Mesothelial cell of epicardium (in vitro differentiated cells): ENCODE data around the gene EPHA6. TPM values are rescaled to one million over a fixed set of nuclear protein-coding genes. Genes with fewer than 3 reads are reported as not detected.

Experiments
- DNase-seq, 2 experiments: peaks; one replicate each; pipeline ENCODE4 v3.0.0; 2021; ENCODE audit warnings: low spot score in 2 of 2; ENCODE audit not compliant: unreplicated experiment in 2 of 2
- H3K27ac Mint-ChIP-seq: 2 replicates; pipeline ENCODE4 v1.8.0; 2021; ENCODE audit warnings: mixed read lengths
- H3K27me3 Mint-ChIP-seq: 2 replicates; pipeline ENCODE4 v1.8.0; 2021; ENCODE audit warnings: low read depth, mixed read lengths
- H3K36me3 Mint-ChIP-seq: 2 replicates; pipeline ENCODE4 v1.8.0; 2021; ENCODE audit warnings: mixed read lengths
- H3K4me1 Mint-ChIP-seq: 2 replicates; pipeline ENCODE4 v1.8.0; 2021; ENCODE audit warnings: mixed read lengths
- H3K4me3 Mint-ChIP-seq: 2 replicates; pipeline ENCODE4 v1.8.0; 2021; ENCODE audit warnings: mild to moderate bottlenecking, moderate library complexity, mixed read lengths
- H3K9me3 Mint-ChIP-seq: 2 replicates; pipeline ENCODE4 v1.8.0; 2021; ENCODE audit warnings: mixed read lengths
- total RNA-seq: library from RNA; stranded (reverse); gene quantifications from 3 replicates; pipeline ENCODE4 v1.2.1, GENCODE V29; 2021
- TF ChIP-seq, protein P1 (sequence below): fragments of 200-600 bp; sonication (generic); IDR thresholded peaks from one replicate; pipeline ENCODE4 v1.5.0; 2021; ENCODE audit warnings: antibody characterized with exemption; ENCODE audit not compliant: unreplicated experiment

Gene EPHA6
- total RNA-seq, 1 donor from 2014 or later = 43.3 TPM

DNA sequence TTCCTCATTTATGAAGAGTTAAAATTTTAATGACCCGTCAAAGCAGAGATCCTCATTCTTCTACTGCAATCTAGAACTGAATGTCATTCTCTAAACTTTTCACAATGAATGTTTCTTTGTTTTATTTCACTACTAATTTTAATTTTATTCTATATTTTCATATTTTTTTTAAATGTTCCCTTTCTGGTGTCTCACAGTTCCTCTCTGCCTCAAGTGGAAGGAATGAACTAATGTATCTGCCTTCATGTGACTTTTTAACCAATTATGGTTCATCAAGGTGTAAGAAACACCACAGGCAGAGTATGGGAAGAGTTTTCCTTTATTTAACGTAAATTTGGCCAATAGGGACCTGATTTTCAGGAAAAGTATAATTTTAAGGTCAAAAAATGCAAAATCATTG lies 441.7 kb downstream of the EPHA6 start:
- H3K9me3 Mint-ChIP-seq = no peaks in the 10 kb centered on the region
- H3K4me3 Mint-ChIP-seq = no peak overlapping the region
- no peak overlapping the region for H3K27ac Mint-ChIP-seq
- H3K27me3 Mint-ChIP-seq = no peaks in the 10 kb centered on the region
- DNase-seq = no peak
- H3K36me3 Mint-ChIP-seq = peaks cover 2% of the 10 kb centered on the region
- TF ChIP-seq, protein P1, sequence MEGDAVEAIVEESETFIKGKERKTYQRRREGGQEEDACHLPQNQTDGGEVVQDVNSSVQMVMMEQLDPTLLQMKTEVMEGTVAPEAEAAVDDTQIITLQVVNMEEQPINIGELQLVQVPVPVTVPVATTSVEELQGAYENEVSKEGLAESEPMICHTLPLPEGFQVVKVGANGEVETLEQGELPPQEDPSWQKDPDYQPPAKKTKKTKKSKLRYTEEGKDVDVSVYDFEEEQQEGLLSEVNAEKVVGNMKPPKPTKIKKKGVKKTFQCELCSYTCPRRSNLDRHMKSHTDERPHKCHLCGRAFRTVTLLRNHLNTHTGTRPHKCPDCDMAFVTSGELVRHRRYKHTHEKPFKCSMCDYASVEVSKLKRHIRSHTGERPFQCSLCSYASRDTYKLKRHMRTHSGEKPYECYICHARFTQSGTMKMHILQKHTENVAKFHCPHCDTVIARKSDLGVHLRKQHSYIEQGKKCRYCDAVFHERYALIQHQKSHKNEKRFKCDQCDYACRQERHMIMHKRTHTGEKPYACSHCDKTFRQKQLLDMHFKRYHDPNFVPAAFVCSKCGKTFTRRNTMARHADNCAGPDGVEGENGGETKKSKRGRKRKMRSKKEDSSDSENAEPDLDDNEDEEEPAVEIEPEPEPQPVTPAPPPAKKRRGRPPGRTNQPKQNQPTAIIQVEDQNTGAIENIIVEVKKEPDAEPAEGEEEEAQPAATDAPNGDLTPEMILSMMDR = peak; percentile 18
- peaks cover 17% of the 10 kb centered on the region for H3K4me1 Mint-ChIP-seq

DNA sequence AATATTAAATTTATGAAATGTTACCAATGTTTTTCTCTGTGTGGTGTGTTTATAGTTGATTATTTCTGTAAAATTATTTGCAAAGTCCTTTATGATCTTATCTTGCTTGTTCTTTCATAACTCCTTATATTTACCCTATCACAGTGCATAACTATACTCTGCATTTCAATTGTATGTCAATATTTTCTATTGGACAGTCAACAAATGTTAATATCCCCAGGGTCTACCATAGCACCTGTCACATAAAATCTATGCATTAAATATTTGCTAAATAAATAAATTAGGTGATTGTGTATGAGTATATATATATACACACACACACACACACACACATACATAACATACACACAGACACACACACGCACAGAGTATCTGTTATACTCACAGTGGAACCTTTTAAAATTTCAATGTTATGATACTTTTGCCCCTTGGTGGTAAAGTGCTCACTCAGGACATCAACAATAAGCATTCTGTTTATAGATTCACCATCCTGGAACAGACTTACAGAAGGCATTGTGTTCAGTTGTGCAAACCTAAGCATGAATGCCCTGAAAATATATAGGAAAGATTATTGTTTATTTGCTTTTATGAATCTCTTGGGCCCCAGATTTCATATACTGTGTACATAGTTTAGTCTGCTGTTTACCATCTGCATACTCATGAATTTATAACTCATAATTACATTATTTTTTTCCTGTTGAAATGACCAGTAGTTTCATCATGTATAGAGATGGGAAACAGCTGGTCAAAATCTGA lies 443.7 kb downstream of the EPHA6 start:
- no peak for DNase-seq
- Mint-ChIP-seq H3K9me3 (no peaks in the 10 kb centered on the region), H3K36me3 (no peaks in the 10 kb centered on the region), H3K4me3 (no peak overlapping the region), H3K27me3 (no peaks in the 10 kb centered on the region), H3K27ac (no peak overlapping the region), H3K4me1 (peaks cover 20% of the 10 kb centered on the region)
- TF ChIP-seq, protein P1 = no peak

DNA sequence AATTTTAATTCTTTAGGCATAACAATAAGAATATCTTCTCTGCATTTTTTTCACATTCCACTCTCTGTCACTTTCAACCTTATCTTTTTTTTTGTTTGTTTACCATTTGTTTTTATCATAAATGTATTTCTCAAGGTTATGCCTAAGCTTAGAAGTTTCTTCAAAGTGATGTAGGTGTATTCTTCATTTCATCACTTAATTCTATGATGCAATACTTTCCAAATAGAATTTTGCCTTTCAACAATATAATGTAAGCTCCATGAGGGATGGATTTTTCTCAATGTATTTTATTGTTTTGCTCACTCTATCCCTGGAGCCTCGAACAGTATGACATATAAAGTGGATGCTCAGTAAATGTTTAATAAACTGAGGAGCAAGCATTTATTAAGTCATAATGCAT lies 444.9 kb downstream of the EPHA6 start:
- Mint-ChIP-seq H3K4me3 (no peak overlapping the region), H3K9me3 (no peaks in the 10 kb centered on the region), H3K27me3 (no peaks in the 10 kb centered on the region), H3K4me1 (peaks cover 20% of the 10 kb centered on the region), H3K27ac (no peak overlapping the region), H3K36me3 (peaks cover 3% of the 10 kb centered on the region)
- DNase-seq = no peak
- TF ChIP-seq, protein P1 = no peak

DNA sequence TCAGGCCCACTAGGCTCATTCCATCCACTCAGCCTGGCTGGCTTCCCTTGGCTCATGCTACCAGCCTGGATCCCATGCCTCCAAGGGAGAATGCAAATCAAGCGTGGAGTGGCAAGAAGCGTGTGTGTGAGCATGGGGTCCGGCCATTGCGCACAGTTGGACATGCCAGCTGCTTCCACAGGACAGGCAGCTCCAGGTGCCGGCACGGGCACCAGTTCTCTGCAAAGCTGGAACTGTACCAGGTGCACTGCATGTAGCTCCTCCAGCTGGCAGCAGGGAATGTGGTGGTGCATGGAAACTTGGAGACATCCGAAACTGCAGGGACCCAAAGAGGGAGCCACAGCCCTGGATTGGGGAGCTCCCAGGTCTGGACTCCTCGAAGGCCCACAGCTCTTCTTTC lies 449.8 kb downstream of the EPHA6 start:
- no peak for DNase-seq
- no peak overlapping the region for H3K4me3 Mint-ChIP-seq
- H3K9me3 Mint-ChIP-seq = no peaks in the 10 kb centered on the region
- peaks cover 27% of the 10 kb centered on the region for H3K4me1 Mint-ChIP-seq
- no peaks in the 10 kb centered on the region for H3K27me3 Mint-ChIP-seq
- no peak overlapping the region for H3K27ac Mint-ChIP-seq
- H3K36me3 Mint-ChIP-seq = peaks cover 3% of the 10 kb centered on the region
- TF ChIP-seq, protein P1 = no peak

DNA sequence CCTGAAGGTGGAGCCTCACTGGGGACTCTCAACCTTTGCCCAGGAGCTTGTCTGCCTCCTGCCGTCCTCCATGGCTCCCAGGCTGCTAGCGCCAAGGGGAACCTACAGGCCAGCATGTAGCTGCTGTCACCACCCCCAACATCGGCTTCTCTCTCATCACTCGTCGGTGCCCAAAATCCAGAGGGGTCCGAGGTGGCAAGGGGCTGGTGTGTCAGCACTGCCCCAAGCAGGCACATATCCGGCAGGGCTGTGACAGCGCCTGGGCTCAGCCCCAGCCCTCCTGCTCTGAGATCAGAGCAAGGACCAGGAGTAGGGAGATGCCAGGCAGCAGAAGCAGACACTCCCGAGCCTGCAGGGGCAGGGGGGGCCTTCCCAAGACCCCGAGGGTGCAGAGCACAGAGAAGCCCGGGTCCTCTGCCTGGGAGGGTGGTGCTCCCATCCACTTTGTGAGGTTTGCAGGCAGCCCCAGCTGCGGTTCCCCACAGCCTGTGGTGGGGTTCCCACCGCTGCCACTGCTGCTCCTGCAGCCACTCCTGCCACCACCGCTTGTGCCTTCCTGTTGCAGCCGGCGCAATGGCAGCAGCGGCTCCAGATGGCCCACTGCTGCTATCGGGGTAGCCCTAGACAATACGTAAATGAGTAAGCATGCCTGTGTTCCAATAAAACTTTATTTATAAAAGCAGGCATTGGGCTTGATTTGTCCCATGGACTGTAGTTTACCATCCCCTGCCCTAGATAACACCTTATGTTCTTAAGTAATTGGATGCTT lies 451.0 kb downstream of the EPHA6 start:
- no peak for DNase-seq
- no peaks in the 10 kb centered on the region for H3K9me3 Mint-ChIP-seq
- H3K4me3 Mint-ChIP-seq = no peak overlapping the region
- TF ChIP-seq, protein P1 = no peak
- peaks cover 3% of the 10 kb centered on the region for H3K36me3 Mint-ChIP-seq
- H3K27ac Mint-ChIP-seq = no peak overlapping the region
- no peaks in the 10 kb centered on the region for H3K27me3 Mint-ChIP-seq
- H3K4me1 Mint-ChIP-seq = peaks cover 27% of the 10 kb centered on the region
